B cell (primary cell): ENCODE results near the gene MYO10. TPM values are rescaled to one million over a fixed set of nuclear protein-coding genes. Genes with fewer than 3 reads are reported as not detected.

Experiments
- ATAC-seq: fragments of 200-7000 bp; cut with Tn5 transposase; one replicate; pipeline ENCODE4 v1.10.0; 2021; ENCODE audit warnings: low read depth, mild to moderate bottlenecking, moderate number of reproducible peaks, moderate library complexity
- CTCF ChIA-PET: fragments of 350-600 bp; sonication (Branson Sonifier 250); formaldehyde crosslinking; loops from one replicate; lab custom pipeline; 2021; ENCODE audit warnings: antibody characterized with exemption, inconsistent platforms; lab: Charles Lee
- POLR2A ChIA-PET: fragments of 350-600 bp; sonication (Branson Sonifier 250); formaldehyde crosslinking; loops from one replicate; lab custom pipeline; 2021; ENCODE audit warnings: antibody characterized with exemption; lab: Charles Lee
- DNase-seq: peaks from one replicate; pipeline ENCODE4 v3.0.0; 2013
- H2AFZ ChIP-seq: 2 replicates; pipeline ENCODE4 v1.6.1; 2012; ENCODE audit warnings: mild to moderate bottlenecking, low read depth, low read length; ENCODE audit not compliant: insufficient read depth, poor library complexity, severe bottlenecking
- H3K27ac ChIP-seq, 2 donors: 1 replicate in 1 of 2; 2 replicates in 1 of 2; pipeline ENCODE4 v1.5.1; 2012 to 2013; ENCODE audit warnings: low read length in 2 of 2, mild to moderate bottlenecking in 2 of 2, moderate library complexity in 1 of 2
- H3K27me3 ChIP-seq, 4 experiments: fragments of 200-600 bp in 1 of 4; sonication (generic) in 1 of 4; replicated peaks in 1 of 4; 1 replicate in 2 of 4; 2 replicates in 2 of 4; pipeline versions ENCODE4 v1.6.1 to v1.7.0; 2013 to 2016; ENCODE audit warnings: low read length in 3 of 4, mild to moderate bottlenecking in 2 of 4, mixed read lengths in 1 of 4, moderate library complexity in 1 of 4; ENCODE audit not compliant: insufficient read depth in 4 of 4, control insufficient read depth in 3 of 4; ENCODE audit errors: control extremely low read depth in 1 of 4
- H3K36me3 ChIP-seq, 2 experiments: replicated peaks in 1 of 2; 1 replicate in 1 of 2; 2 replicates in 1 of 2; pipeline versions ENCODE4 v1.6.1 to v1.7.1; 2013; ENCODE audit warnings: low read length in 1 of 2; ENCODE audit not compliant: insufficient read depth in 2 of 2, control insufficient read depth in 1 of 2; ENCODE audit errors: control extremely low read depth in 1 of 2, extremely low read depth in 1 of 2
- H3K4me1 ChIP-seq, 2 donors: fragments of 200-600 bp in 1 of 2; sonication (generic) in 1 of 2; 1 replicate in 1 of 2; 2 replicates in 1 of 2; pipeline versions ENCODE4 v1.5.1 to v1.6.1; 2013 to 2017; ENCODE audit warnings: low read length in 2 of 2; ENCODE audit not compliant: control insufficient read depth in 2 of 2, insufficient read depth in 2 of 2
- H3K4me2 ChIP-seq: replicated peaks from 2 replicates; pipeline ENCODE3; 2012; ENCODE audit warnings: mild to moderate bottlenecking, low read depth, low read length; ENCODE audit not compliant: poor library complexity, severe bottlenecking
- H3K4me3 ChIP-seq, 5 experiments: fragments of 200-600 bp in 1 of 5; sonication (generic) in 1 of 5; 1 replicate in 3 of 5; 2 replicates in 2 of 5; pipeline versions ENCODE4 v1.5.1 to v1.7.0; 2011 to 2016; ENCODE audit warnings: low read length in 4 of 5, mild to moderate bottlenecking in 4 of 5, low read depth in 2 of 5, control low read depth in 1 of 5, moderate library complexity in 1 of 5; ENCODE audit not compliant: insufficient read depth in 1 of 5; ENCODE audit errors: control extremely low read depth in 1 of 5, extremely low read depth in 1 of 5
- H3K79me2 ChIP-seq: fragments of 200-600 bp; sonication (generic); one replicate; pipeline ENCODE4 v1.6.0; 2016; ENCODE audit warnings: low read length; ENCODE audit not compliant: control insufficient read depth, insufficient read depth
- H3K9ac ChIP-seq: fragments of 200-600 bp; sonication (generic); 2 replicates; pipeline ENCODE4 v1.6.1; 2017; ENCODE audit warnings: mild to moderate bottlenecking, low read length, moderate library complexity
- H3K9me3 ChIP-seq, 3 donors: one replicate each; pipeline versions ENCODE4 v1.6.1 to v1.7.1; 2013; ENCODE audit warnings: low read length in 2 of 3; ENCODE audit not compliant: control insufficient read depth in 2 of 3, insufficient read depth in 1 of 3; ENCODE audit errors: control extremely low read depth in 1 of 3
- H4K20me1 ChIP-seq: 2 replicates; pipeline ENCODE4 v1.6.0; 2012; ENCODE audit warnings: mild to moderate bottlenecking, low read length; ENCODE audit not compliant: insufficient read depth, control insufficient read depth, poor library complexity, severe bottlenecking
- H3K27ac Mint-ChIP-seq: one replicate; pipeline ENCODE4 v1.8.0; 2021; ENCODE audit warnings: mixed read lengths
- H3K27me3 Mint-ChIP-seq: one replicate; pipeline ENCODE4 v1.8.0; 2021; ENCODE audit warnings: mixed read lengths
- H3K4me1 Mint-ChIP-seq: one replicate; pipeline ENCODE4 v1.8.0; 2021; ENCODE audit warnings: mixed read lengths
- H3K4me3 Mint-ChIP-seq: one replicate; pipeline ENCODE4 v1.8.0; 2021; ENCODE audit warnings: mixed read lengths
- H3K9me3 Mint-ChIP-seq: one replicate; pipeline ENCODE4 v1.8.0; 2022; ENCODE audit warnings: mixed read lengths; ENCODE audit not compliant: insufficient read depth
- CTCF ChIP-seq: fragments of 200-600 bp; IDR thresholded peaks from one replicate; pipeline ENCODE4 v1.8.0; 2022; ENCODE audit warnings: antibody characterized with exemption, mild to moderate bottlenecking
- EZH2 ChIP-seq: IDR thresholded peaks from 2 replicates; pipeline ENCODE4 v1.6.1; 2012; ENCODE audit warnings: borderline replicate concordance, low read depth, mild to moderate bottlenecking, moderate library complexity, low read length; ENCODE audit not compliant: insufficient read depth, poor library complexity, severe bottlenecking
- WGBS: methylation state at CpG from one replicate; pipeline ENCODE4 v1.1.5; 2013; ENCODE audit warnings: missing lambda C conversion rate; ENCODE audit not compliant: insufficient coverage; 5-methylcytosine and 5-hydroxymethylcytosine counted together
- intact Hi-C: fragments of 100-400 bp; cut with micrococcal nuclease; formaldehyde crosslinking; loops from one replicate; pipeline ENCODE4 v1.10.0; 2022
- polyA plus RNA-seq: library from polyadenylated mRNA; depleted of rRNA; stranded (reverse); fragments of >200 nt; gene quantifications from 2 replicates; pipeline ENCODE4 v1.2.3, GENCODE V29; 2012
- total RNA-seq, 2 donors: library from RNA; stranded (reverse); fragments of 120-200 nt in 1 of 2; gene quantifications; 1 replicate in 1 of 2; 2 replicates in 1 of 2; pipeline versions ENCODE4 v1.2.3 to v1.2.4, GENCODE V29; 2013 to 2022

The MYO10 gene
- total and polyA plus RNA-seq, 2 donors (not counting 1 experiment from before 2014, with no cell fraction given): 0.10 TPM; not detected in 1

DNA sequence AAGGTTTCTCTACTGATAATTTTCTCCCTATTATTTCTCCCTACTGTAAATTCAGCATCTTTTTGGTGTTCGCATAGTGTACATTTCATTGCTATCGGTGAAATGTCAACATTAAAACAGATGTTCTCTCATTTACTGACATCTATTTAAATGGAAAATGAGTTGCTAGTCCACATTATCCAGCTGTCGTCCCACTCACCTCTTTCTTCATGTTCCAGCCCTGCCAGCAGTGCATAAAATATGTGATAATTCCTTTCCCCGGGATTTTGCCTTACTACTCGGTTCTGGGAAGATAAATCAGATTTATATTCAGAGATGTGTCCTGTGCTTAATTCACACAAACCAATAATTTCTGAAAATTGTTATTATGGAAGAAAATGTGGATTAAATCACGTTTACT is 155.8 kb downstream of the MYO10 start:
- ChIA-PET POLR2A (no interaction called here), CTCF (no interaction called here)
- no peak overlapping the region for H3K4me3 Mint-ChIP-seq
- Histone ChIP-seq H3K9me3 (no peaks in the 10 kb centered on the region), H3K27me3 (peaks cover 0 to 3% (median 0%) of the 10 kb centered on the region in 4 experiments), H3K4me3 (no peak overlapping the region), H3K4me1 (no peaks in the 10 kb centered on the region), H3K36me3 (no peaks in the 10 kb centered on the region), H3K27ac (no peak overlapping the region), H4K20me1 (no peaks in the 10 kb centered on the region), H2AFZ (no peak overlapping the region), H3K4me2 (no peak overlapping the region), H3K79me2 (no peaks in the 10 kb centered on the region), H3K9ac (no peak overlapping the region)
- no CpG with 5 or more reads among the region's 6 CpGs for WGBS
- ATAC-seq (no peak), DNase-seq (no peak)
- peaks cover 9% of the 10 kb centered on the region for H3K4me1 Mint-ChIP-seq
- intact Hi-C loops: no loop called here
- H3K27me3 Mint-ChIP-seq: peaks cover 17% of the 10 kb centered on the region
- no peak overlapping the region for H3K27ac Mint-ChIP-seq
- no peaks in the 10 kb centered on the region for H3K9me3 Mint-ChIP-seq
- TF ChIP-seq CTCF: no peak
- TF ChIP-seq EZH2: no peak

- intact Hi-C loops: no loop called here
- ChIA-PET POLR2A (no interaction called here), CTCF (interaction anchor here (0.7 kb wide), 1 partner anchor 1500 kb away, joined by 3 read pairs; no protein-coding TSS in a partner anchor)
- WGBS: 88% methylated on average over 1 of the region's 5 CpGs
- H3K27me3 Mint-ChIP-seq: no peaks in the 10 kb centered on the region
- no peaks in the 10 kb centered on the region for H3K79me2 ChIP-seq
- H3K27ac Mint-ChIP-seq: no peak overlapping the region
- ATAC-seq (no peak), DNase-seq (no peak)
- H2AFZ ChIP-seq: no peak overlapping the region
- H3K9me3 Mint-ChIP-seq: no peaks in the 10 kb centered on the region
- no peaks in the 10 kb centered on the region for H4K20me1 ChIP-seq
- TF ChIP-seq CTCF: no peak
- no peak for TF ChIP-seq EZH2
- H3K4me2 ChIP-seq: no peak overlapping the region
- H3K4me1 Mint-ChIP-seq: no peaks in the 10 kb centered on the region
- H3K27me3 ChIP-seq: peaks cover 0 to 3% (median 0%) of the 10 kb centered on the region in 4 experiments
- no peaks in the 10 kb centered on the region for H3K4me1 ChIP-seq
- H3K9me3 ChIP-seq: no peaks in the 10 kb centered on the region
- no peak overlapping the region for H3K9ac ChIP-seq
- H3K27ac ChIP-seq: no peak overlapping the region
- H3K36me3 ChIP-seq: no peaks in the 10 kb centered on the region
- no peak overlapping the region for H3K4me3 Mint-ChIP-seq
- H3K4me3 ChIP-seq: no peak overlapping the region
Measured at GRCh38 chr5:16777432-16777831, 158.7 kb downstream of the MYO10 start.
